HT1080 (cell line): ENCODE data around the gene AK8. TPM values are rescaled to one million over a fixed set of nuclear protein-coding genes. Genes with fewer than 3 reads are reported as not detected.

Experiments used
- DNase-seq: peaks from one replicate; pipeline ENCODE4 v3.0.0-alpha.2; 2015; ENCODE audit warnings: low read depth
- polyA plus RNA-seq, 2 experiments: library from polyadenylated mRNA; depleted of rRNA; stranded (reverse); fragments of >200 nt; gene quantifications; 2 replicates each; pipeline ENCODE4 v1.2.3, GENCODE V29; 2015
- total RNA-seq: library from RNA; depleted of rRNA; stranded (reverse); fragments of >200 nt; shearing (Covaris generic); gene quantifications from 2 replicates; pipeline ENCODE4 v1.2.3, GENCODE V29; 2014; rRNA removed

Gene AK8, protein sequence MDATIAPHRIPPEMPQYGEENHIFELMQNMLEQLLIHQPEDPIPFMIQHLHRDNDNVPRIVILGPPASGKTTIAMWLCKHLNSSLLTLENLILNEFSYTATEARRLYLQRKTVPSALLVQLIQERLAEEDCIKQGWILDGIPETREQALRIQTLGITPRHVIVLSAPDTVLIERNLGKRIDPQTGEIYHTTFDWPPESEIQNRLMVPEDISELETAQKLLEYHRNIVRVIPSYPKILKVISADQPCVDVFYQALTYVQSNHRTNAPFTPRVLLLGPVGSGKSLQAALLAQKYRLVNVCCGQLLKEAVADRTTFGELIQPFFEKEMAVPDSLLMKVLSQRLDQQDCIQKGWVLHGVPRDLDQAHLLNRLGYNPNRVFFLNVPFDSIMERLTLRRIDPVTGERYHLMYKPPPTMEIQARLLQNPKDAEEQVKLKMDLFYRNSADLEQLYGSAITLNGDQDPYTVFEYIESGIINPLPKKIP
- total RNA-seq, result not detected in 2 replicates
- polyA plus RNA-seq (2015; cell fraction: cytosol; rRNA removed), result 0.05 and 0.14 TPM in 2 replicates
- polyA plus RNA-seq (2015; cell fraction: nucleus; rRNA removed), result 0.06 and 0.42 TPM in 2 replicates

DNA sequence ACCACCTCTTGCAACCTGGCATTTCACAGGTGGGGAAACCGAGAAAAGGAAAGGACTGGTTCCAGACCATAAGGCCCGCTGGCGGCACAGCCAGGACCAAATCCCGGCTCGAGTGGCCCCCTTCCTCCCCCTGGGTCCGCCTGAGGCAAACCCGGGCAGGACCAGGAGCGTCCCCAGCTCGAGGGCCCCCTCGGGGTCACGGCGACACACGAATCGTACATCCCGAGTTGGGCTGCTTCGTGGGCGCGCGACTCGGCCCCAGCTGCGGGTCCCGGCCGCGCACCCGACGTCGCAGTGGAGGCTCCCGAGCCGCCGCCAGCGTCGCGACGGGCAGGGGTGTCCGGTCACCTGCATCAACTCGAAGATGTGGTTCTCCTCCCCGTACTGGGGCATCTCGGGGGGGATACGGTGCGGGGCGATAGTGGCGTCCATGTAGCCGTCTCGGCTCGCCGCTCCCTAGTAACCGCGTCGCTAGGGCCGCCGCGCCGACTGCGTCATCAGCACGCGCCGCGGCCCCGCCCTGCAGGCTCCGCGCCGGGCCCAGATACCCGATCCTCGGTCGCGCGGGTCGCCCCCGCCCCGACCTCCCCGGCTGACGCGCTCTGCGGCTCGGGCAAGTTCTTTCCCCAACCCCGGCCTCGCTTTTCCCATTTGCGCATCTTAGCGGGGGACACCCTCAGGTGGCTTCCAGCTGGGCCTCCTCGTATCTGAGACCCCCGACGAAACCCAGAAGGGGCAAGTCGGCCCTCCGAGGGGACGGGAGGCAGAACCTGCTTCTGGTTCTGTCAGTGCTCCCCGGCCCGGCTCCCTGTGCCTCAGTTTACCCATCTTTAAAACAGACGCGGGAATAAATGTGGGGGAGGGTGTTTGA, at the start of gene AK8:
AK8 (minus strand) TSS at position 461 of the 871 bp plus-strand sequence; CDS start at position 432, 29 bp downstream.
- DNase-seq, result peak; percentile 60

DNA sequence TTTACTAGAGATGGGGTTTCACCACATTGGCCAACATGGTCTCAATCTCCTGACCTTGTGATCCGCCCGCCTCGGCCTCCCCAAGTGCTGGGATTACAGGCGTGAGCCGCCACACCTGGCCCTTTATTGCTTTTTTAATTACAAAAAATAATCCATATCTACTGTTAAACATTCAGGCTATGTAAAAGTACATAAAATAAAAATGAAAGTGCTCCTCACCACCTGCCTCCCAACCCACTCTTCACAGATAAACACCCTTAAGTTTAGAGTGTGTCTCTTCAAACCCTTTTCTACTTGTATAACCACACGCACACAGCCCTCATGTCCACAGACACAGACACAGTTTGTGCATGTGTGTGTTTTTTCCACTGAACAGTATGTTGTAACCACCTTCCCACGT, 49.6 kb upstream of the AK8 start:
- DNase-seq, result no peak

DNA sequence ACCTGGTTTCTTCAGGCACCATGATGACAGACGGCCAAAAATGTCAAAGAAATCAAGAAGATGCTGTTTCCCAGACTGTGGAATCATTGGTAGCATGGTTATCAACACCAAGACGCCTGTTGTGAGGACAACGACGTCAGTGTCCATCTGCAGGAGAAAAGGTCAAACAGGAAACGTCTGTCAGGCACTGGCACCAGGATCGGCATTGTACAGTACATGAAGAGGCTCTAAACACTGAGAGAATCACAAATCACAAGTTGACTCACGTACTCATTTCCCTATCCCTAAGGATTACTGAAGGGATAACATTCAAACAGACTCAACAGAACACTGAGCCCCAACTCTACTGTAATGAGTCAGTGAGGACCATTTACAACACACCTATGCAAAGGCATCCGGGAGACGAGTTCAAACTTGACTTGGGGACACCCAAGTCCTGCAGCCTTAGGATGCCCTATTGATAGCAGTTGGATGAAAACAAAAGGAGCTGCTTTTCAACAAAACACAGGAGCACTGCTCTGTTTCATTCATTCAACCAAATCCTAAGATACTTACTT, 45.3 kb upstream of the AK8 start:
- DNase-seq, result no peak

DNA sequence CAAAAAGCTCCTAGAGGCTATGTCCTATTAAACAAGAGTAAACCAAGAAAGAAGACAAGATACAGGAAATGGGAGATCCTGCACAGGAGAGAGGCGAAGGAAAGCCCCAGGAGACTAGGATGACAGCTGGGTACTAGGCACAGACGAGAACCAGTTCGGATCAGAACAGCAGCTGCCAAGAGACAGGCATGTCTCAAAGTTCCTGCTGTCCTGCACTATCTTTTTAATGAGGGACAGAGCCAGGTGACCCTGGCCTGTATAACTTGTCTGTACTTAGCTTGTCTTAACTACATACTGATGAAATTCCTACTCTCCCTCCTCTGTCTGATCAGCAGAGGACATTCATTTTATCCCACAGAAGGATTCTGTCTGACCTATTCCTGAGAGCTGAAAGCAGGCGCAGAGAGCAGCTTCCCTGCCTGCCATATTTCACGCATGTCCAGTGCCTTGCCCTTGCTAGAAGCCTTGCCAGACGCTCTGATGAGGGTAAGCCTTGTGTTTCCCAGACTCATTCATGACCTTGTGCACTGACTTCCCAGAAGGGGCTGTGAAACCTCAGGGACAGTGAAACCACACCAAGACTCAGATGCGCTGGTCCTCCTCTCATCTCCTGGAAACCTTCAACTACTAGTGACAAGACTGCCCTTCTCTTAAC, 41.7 kb upstream of the AK8 start:
- DNase-seq, result no peak

DNA sequence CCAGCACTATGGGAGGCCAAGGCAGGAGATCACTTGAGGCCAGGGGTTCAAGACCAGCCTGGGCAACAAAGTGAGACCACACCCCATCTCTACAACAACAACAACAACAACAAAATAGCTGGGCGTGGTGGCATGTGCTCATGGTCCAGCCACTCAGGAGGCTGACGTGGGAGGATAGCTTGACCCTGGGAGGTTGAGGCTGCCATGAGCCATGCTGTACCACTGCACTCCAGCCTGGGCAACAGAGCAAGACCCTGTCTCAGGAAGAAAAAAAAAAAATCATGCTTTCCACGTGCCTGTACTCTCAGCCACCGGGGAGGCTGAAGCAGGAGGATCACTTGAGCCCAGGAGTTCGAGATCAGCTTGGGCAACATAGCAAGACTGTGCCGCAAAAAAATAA, 36.8 kb upstream of the AK8 start:
- no peak for DNase-seq

DNA sequence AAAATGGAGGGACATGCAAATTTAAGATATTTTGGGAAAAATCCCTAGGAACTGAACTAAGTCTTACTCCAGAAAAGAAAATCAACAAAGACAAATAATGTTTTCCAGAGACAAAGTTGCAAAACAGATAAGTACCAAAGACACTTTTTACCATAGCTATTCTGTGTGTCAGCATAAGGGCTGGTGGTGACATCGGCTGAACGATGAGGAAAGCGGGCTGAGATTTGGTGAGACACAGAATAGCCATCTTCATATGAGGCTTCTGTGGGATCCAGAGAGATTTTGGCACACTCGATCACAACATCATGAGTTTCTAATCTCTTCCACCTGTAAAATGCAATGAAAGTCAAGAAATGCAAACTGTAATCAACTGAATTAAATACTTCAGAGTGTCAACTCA, 34.0 kb upstream of the AK8 start:
- DNase-seq, result no peak

DNA sequence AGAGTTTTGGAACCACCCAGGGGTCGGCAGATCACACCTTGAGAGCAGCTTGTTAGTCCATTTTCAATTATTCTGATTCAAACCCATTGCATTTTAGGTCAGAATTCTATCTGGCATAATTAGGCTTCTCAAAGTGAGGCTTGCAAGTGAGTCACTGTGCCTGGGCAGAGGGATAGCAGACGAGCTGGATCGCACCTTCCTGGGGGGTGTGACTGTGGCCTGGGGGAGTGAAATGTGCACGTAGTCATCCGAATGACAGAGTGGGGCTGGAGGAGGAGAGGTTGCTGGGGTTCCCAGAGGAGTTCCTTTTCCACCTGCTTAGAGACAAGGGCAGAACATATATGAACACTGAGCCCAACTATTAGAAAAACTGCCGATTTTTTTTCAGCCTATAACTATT, 32.3 kb upstream of the AK8 start:
- DNase-seq, result no peak

DNA sequence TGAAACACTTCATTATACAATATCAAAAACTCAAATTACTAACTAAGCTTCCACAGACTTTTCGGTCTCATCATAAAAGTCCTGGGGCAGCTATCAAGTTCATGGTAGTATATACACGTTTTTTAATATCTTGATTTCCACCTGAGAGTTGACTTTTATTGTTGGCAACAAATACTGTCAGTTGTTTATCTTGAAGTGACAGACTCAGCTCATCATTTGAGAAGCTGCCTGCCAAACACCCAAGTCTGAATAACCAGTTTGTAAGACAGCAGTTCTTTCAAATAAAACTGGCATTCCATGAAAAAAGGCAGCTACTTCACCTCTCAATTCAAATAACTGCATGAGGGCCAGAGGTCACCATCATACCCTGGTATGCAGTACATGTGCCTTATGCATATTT, 31.2 kb upstream of the AK8 start:
- DNase-seq, result no peak

DNA sequence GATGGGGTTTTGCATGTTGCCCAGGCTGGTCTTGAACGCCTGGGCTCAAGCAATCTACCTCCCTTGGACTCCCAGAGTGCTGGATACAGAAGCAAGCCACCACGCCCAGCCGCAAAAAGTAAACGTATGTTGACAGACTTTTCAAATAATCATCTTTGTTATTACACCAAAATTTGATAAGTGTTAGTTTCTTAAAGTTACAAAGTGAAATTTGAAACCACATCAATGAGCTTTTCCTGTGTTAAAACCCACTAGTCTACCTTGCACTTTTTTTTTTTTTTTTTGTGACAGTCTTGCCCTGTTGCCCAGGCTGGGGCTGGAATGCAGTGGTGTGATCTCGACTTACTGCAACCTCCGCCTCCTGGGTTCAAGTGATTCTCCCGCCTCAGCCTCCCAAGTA, 30.6 kb upstream of the AK8 start:
- no peak for DNase-seq

DNA sequence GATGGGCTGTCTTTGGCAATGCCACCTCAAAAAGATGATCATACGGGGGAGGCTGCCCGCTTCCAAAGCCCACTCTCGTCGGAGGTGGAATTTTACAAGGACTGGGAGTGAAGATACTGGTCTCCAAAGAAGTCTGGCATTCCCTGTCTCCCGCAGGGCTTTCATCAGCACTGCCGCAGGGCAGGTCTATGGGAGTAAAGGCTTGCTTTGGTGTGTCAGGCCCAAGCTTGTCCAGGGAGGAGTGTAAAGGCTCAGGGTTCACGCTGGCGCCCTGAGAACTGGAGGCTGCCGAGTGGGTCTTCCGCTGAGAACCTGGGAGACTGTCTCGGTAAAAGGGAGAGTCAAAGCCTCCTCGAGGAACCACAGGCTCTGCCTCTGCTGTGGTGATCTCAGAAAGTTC, 27.6 kb upstream of the AK8 start:
- DNase-seq, result no peak

DNA sequence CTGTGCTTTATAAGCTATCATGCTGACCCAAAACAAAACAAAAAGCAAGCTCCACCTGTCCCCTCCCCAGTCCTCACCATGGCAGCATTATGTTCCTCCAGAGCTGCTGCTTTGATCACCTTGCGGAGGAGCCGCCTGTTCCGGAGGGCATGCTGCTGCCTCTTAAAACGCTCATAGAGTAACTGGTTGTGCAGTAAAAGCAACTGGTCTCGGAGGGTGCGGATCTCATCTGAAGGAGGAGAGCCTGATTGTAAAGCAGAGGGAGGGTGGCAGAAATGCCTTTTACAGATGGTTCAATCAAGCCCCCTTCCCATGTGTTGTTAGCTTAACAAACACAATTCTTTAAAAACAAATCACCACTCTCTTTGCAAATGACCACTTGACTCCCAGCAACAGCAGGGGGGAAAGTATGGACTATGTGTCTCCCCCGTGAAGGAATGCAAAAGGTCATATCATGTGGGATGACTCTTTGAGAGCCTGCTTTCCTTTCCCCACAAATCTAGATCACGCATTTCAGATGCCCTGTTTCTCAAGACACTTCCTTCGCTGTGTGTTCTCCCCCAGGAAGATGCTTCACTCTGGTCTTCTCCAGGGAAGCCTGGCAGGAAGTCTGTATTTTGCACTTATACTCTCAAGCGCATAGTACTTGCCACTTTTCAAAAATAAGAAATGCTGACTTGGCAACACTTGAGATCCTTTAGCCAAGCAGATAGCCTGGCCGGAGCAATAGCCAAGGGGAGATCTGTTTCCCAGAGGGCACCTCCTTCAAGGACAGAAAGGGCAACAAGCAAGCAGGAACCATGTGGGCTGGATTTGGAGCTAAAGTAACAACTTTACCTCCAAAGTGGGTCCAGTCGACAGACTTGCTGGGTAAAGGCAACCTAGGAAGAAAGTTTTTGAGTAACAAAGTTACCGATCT, 25.7 kb upstream of the AK8 start:
- no peak for DNase-seq

DNA sequence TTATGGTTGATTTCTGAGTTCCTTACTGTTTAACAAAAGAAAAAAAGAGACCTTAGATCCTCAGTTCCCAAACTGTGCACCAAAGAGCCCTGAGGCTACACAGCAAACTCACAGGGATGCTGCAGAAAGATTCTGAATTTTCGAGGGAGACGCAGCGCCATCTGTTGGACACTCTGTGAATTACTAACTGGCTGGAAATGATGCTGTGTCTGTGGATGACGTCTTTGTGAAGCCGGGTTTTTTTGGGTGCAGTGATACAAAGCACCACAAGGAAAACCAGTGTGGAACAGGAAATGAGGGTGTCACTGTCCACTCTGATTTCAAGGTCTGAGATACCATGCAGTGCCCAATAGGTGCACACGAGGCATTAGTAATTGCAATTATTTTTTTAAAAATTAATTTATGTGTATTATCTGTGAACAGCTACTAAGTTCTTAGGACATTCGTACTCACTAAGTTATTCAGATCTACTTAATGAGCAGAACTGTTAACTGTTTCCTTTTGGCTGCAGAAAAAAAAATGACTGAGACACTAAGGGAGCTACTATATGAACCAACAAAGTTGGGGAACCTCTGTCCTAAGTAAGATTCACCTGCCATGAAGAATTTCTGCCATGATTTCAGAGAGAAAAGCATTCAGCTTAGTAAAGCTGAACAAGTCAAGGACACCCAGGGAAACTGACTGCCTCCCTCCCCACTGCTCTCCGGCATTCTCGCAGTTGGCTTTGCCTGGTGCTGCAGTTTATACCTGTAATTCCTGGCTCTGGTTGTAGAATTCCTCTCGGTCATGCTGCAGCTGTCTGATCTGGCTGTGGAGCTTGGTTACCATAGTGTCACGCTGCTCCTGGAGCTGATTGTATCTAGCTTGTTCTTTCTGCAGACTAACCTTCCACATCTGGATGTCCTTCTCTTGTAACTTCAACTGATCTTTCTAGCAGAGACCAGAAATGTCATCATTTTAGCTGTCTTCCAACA, 24.1 kb upstream of the AK8 start:
- peak; percentile 82 for DNase-seq

DNA sequence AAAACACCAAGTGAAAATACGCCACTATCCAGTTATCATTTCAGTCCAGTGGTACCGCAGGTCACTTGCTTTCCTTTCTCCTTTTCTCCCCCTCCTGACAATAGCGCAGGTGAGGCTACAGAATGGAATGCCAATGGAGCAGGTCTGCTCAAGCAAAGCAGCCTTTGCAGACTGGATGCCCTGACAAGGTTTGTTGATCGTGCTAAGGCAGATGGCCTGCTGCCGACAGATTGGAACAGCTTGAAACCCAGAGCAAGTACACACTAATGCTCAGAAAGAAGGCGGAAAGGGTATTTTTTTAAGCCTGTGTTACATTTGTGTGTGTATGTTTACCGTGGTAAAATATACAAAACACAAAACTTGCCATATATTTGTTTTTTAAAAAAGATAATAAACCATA, 20.0 kb upstream of the AK8 start:
- no peak for DNase-seq

DNA sequence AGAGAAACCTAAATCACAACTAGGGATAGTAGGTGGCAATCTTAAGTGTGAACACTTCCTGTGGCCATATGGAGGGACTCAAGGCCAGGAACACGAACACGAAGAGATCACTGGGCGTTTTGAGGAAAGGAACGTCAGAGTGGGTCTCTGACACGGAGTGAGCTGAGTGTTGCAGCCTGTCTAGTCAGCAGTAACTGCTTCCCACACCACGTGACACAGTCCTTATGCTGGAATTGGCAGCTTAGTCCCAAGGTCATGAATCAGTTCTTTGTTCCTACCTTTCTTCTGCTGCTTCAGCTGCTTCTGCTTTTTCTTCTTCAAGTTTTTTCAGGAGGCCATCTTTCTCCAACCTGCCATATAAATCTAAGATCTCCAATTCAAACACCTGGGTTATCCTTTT, 18.8 kb upstream of the AK8 start:
- DNase-seq, result no peak

DNA sequence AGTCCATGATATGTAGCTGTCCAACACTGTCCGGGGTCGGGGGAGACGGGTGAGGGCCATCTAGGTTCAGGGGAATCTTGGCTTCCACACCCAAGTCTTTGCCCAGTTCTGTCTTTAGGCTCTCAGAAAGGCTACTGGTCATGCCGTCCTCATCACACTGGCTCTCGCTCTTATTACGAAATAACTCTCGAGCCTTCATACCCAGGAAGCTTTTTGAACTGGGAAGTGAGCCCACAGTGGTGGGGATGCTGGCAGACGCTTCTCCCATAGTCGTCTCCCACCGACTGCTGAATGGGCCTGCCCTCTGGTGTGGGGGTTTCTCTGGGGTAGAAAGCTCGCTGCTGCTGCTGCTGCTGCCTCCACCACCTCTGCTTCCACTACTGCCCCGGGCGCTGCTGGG, 18.2 kb upstream of the AK8 start:
- no peak for DNase-seq

DNA sequence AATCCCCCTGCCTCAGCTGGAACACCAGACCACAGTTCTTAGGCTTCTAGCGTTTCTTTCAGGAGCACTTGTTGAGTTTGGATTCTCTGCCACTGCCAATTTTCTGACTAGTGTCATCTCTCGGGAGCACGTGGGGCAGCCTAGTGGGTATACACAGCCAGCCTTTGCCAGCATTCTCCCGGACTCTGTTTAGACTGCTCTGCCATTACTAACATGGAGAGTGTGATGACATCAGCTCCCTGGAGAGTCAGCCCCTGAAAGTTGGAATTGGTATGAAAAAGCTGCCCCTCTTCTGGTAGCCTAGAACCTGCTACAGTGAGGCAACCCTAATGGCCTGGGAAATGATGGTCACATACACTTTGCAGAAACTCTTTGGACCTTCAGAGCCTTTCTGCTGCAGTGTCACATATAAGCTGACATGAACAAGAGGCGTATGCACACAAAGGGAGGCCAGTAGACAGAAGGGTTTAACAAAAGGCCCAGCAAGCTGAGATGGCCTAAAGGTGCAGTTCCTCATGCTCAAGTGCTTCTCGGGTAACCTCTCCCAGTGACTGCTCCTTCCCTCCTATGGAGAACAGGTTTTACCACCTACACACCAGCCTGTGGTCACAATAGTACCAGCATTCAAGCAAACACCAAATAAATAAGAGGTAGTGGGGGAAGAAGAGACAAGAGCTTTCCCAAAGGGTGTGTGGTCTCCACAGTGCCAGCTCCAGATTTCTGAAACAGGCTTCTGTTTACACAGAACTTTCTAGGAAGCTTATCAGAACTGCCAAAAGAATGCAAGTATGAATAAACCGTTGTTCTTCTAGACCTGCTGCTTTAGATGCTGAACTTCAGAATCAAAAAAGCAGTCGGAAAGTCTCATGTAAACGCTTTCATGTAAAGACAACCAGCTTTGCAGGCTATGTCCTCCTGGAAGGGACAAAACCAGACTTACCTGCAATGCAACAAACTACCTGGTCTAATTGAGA, 17.1 kb upstream of the AK8 start:
- DNase-seq, result no peak

DNA sequence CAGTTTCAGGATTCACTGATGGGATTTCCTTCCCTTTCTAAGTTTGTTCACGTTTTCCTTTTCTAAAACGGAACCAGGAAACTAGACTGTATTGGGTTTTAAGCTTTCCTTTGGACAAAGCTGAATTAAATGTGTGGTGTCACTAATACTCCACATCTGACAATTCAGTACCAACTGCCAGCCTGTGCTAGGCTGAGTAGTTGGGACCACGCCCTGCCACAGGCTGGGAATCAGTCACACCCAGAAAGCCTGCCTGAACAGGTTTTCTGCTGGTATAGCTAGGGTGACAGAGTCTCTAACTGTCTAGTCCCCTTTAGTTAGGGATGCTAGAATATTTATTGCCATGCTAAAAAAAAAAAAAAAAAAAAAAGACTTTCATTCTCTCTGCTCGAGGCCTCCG, 16.3 kb upstream of the AK8 start:
- no peak for DNase-seq

DNA sequence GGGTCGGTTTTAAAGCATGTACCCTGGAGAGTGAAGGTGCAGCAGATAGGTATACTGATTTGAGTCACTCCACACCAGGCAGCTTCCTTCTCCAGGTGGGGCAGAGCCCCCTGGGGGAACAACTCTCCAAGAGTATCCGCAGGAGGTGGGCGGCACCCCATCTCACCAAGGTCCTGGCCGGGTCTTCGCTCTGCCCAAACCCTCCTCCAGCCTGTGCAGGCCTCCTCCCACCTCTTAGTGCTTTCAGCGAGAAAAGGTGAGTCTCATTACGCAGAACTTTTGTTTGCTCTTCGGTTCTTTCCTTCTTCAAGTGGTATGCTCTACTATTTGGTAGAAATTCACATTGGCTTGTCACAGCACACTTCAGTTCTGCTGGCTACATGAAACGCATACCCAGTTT, 14.3 kb upstream of the AK8 start:
- no peak for DNase-seq
